Psoas muscle (tissue), 8 donors: Measurements from ENCODE around the gene PRKN. TPM values are rescaled to one million over a fixed set of nuclear protein-coding genes. Genes with fewer than 3 reads are reported as not detected.

Experiments used
- ATAC-seq, 4 donors: fragments of 200-7000 bp; cut with Tn5 transposase; one replicate each; pipeline ENCODE4 v1.9.1; 2020; ENCODE audit warnings: moderate library complexity in 3 of 4, mild to moderate bottlenecking in 2 of 4
- DNase-seq, 2 donors: peaks; one replicate each; pipeline ENCODE4 v3.0.0-alpha.2; 2020
- H3K27ac ChIP-seq: fragments of 200-600 bp; one replicate; pipeline ENCODE4 v1.8.0; 2022
- H3K27me3 ChIP-seq, 3 donors: fragments of 200-600 bp in 1 of 3; one replicate each; pipeline versions ENCODE4 v1.6.1 to v1.8.0; 2013 to 2022; ENCODE audit warnings: low read length in 2 of 3, mild to moderate bottlenecking in 2 of 3, moderate library complexity in 1 of 3; ENCODE audit not compliant: insufficient read depth in 3 of 3
- H3K36me3 ChIP-seq, 2 donors: fragments of 200-600 bp in 1 of 2; one replicate each; pipeline versions ENCODE4 v1.6.1 to v1.8.0; 2013 to 2022; ENCODE audit warnings: low read depth in 1 of 2, mild to moderate bottlenecking in 1 of 2, moderate library complexity in 1 of 2; ENCODE audit not compliant: insufficient read depth in 1 of 2
- H3K4me1 ChIP-seq: fragments of 200-600 bp; one replicate; pipeline ENCODE4 v1.8.0; 2022
- H3K4me3 ChIP-seq: fragments of 200-600 bp; one replicate; pipeline ENCODE4 v1.8.0; 2022; ENCODE audit warnings: mild to moderate bottlenecking
- H3K9me3 ChIP-seq: fragments of 200-600 bp; one replicate; pipeline ENCODE4 v1.8.0; 2022
- WGBS, 3 donors: extraction: QIAGEN DNeasy Blood & Tissue Kit; methylation state at CpG; one replicate each; pipeline versions ENCODE4 v1.1.6 to v1.1.7; 2013; 5-methylcytosine and 5-hydroxymethylcytosine counted together
- intact Hi-C, 2 donors: fragments of 100-400 bp; cut with DNase I; formaldehyde crosslinking; loops; one replicate each; pipeline versions ENCODE4 v1.11.0 to v1.14.2; 2022
- polyA plus RNA-seq, 3 donors: library from polyadenylated mRNA; stranded (reverse); fragments of 200-250 nt; gene quantifications; one replicate each; pipeline ENCODE4 v1.2.3, GENCODE V29; 2013
- total RNA-seq, 4 donors: library from RNA; stranded (reverse); fragmentation: NEBNext Ultra II Directional in 2 of 4; extraction: Animal tissue kit (Norgen Biotek cat#: 25700) in 2 of 4; gene quantifications; one replicate each; pipeline versions ENCODE4 v1.2.1 to v1.2.4, GENCODE V29; 2021 to 2023
- TF ChIP-seq, protein P1 (sequence below): fragments of 200-600 bp; IDR thresholded peaks from one replicate; pipeline ENCODE4 v1.8.0; 2022; ENCODE audit warnings: antibody characterized with exemption
- donor health status: healthy with polysubstance abuse.
- donor health status: DM: no; HTN: no; CAD: no; lungs with moderate emphysema.
- donor health status: Bipolar disorder and iron deficiency.
- donor health status: healthy.
- donor health status: DM: yes; HTN: yes; CAD: no.
- donor health status: DM: no; HTN: no; CAD: no.
- donor health status: DM: no; HTN: no; CAD: no.
- donor health status: DM: yes; HTN: yes; CAD: no.

PRKN gene
- total and polyA plus RNA-seq, 7 donors, result 1.5 to 19.5 (median 11.7) TPM

DNA sequence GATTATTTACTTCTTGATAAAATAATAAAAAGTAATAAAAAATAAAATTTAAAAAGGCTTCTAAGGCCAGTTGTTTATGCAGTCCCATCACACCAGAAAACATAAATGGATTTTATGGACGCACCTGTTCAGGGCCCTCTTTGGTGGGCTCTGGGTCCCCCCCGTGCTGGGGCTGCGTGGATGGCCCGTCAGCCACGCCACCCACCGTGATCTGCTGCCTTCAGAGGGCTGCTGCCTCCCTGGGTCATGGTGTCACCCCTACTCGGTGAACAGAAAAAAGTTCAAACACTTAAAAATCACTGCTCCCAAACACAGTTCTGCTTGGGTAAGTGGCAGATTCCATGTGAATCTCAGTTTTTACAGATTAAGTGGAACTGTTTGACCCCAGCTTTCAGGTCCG lies 1006.1 kb downstream of the PRKN start:
- TF ChIP-seq, protein P1, sequence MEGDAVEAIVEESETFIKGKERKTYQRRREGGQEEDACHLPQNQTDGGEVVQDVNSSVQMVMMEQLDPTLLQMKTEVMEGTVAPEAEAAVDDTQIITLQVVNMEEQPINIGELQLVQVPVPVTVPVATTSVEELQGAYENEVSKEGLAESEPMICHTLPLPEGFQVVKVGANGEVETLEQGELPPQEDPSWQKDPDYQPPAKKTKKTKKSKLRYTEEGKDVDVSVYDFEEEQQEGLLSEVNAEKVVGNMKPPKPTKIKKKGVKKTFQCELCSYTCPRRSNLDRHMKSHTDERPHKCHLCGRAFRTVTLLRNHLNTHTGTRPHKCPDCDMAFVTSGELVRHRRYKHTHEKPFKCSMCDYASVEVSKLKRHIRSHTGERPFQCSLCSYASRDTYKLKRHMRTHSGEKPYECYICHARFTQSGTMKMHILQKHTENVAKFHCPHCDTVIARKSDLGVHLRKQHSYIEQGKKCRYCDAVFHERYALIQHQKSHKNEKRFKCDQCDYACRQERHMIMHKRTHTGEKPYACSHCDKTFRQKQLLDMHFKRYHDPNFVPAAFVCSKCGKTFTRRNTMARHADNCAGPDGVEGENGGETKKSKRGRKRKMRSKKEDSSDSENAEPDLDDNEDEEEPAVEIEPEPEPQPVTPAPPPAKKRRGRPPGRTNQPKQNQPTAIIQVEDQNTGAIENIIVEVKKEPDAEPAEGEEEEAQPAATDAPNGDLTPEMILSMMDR, result no peak
- no peaks in the 10 kb centered on the region for H3K27me3 ChIP-seq
- DNase-seq (no peak), ATAC-seq (no peak)
- intact Hi-C loops, result no loop called here
- no peak overlapping the region for H3K27ac ChIP-seq
- no peak overlapping the region for H3K4me3 ChIP-seq
- WGBS, 3 donors, result 56 to 62% (median 58%) methylated on average over 8 of the region's 8 CpGs
- no peaks in the 10 kb centered on the region for H3K4me1 ChIP-seq
- no peaks in the 10 kb centered on the region for H3K36me3 ChIP-seq
- H3K9me3 ChIP-seq, result no peaks in the 10 kb centered on the region

- ATAC-seq (no peak), DNase-seq (no peak)
- Histone ChIP-seq H3K4me1 (no peaks in the 10 kb centered on the region), H3K27me3 (no peaks in the 10 kb centered on the region), H3K27ac (no peak overlapping the region), H3K9me3 (no peaks in the 10 kb centered on the region), H3K36me3 (no peaks in the 10 kb centered on the region), H3K4me3 (no peak overlapping the region)
- intact Hi-C loops, result no loop called here
- TF ChIP-seq, protein P1, result no peak
- WGBS, 3 donors, result 73 to 78% (median 76%) methylated on average over 3 of the region's 3 CpGs
Observed at GRCh38 chr6:161716176-161716575, 1011.4 kb downstream of the PRKN start.

DNA sequence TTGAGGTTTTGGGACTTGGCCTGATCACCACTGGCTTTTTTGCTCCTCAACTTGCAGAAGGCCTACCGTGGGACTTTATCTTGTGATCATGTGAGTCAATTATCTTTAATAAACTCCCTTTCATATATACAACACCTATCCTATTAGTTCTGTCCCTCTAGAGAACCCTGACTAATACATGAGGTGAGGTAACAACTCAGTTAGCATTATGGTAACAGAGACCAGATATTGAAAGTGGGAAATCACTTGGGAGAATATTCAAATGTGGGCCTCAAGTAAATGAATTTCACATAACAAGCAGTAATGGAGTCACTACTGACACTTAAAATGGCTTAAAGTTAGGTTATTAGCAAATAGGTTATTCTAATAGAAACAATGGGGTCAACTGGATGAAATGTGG lies 1015.6 kb downstream of the PRKN start:
- 86 to 91% (median 88%) methylated on average over 1 of the region's 1 CpG for WGBS, 3 donors
- H3K4me1 ChIP-seq, result no peaks in the 10 kb centered on the region
- no peaks in the 10 kb centered on the region for H3K9me3 ChIP-seq
- TF ChIP-seq, protein P1, result no peak
- H3K27me3 ChIP-seq, result no peaks in the 10 kb centered on the region
- ATAC-seq (no peak), DNase-seq (no peak)
- H3K4me3 ChIP-seq, result no peak overlapping the region
- H3K27ac ChIP-seq, result no peak overlapping the region
- intact Hi-C loops, result no loop called here
- H3K36me3 ChIP-seq, result no peaks in the 10 kb centered on the region

DNA sequence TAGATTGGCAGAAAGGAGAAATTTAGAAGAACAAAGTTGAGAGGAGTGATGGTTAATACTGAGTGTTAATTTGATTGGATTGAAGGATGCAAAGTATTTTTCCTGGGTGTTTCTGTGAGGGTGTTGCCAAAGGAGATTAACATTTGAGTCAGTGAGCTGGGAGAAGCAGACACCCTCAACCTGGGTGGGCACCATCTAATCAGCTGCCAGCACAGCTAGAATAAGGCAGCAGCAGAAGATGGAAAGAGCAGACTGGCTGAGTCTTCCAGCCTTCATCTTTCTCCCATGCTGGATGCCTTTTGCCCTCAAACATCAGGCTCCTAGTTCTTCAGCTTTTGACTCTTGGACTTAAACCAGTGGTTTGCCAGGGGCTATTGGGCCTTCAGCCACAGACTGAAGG lies 1016.1 kb downstream of the PRKN start:
- Histone ChIP-seq H3K36me3 (no peaks in the 10 kb centered on the region), H3K27me3 (no peaks in the 10 kb centered on the region), H3K27ac (no peak overlapping the region), H3K4me3 (no peak overlapping the region), H3K9me3 (no peaks in the 10 kb centered on the region), H3K4me1 (no peaks in the 10 kb centered on the region)
- TF ChIP-seq, protein P1, result no peak
- intact Hi-C loops, result no loop called here
- ATAC-seq (no peak), DNase-seq (no peak)

DNA sequence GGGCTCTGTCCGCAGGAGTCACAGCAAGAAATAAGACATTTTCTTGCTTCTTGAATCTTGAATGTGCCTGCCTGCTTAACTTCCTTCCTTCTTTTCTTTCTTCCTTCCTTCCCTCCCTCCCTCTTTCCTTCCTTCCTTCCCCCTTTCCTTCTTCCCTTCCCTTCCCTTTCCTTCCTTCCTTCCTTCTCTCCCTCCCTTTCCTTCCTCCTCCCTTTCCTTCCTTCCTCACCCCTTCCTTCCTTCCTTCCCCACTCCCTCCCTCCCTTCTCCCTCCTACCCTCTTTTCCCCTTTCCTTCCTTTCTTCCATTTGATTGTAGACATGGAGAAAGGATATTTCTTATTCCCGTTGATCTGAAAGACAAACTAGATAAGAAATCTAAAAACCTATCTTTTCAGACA lies 1016.9 kb downstream of the PRKN start:
- Histone ChIP-seq H3K4me1 (no peaks in the 10 kb centered on the region), H3K27ac (no peak overlapping the region), H3K9me3 (no peaks in the 10 kb centered on the region), H3K4me3 (no peak overlapping the region), H3K36me3 (no peaks in the 10 kb centered on the region), H3K27me3 (no peaks in the 10 kb centered on the region)
- no peak for ATAC-seq
- intact Hi-C loops, result no loop called here
- WGBS, 3 donors, result 86 to 88% (median 87%) methylated on average over 2 of the region's 2 CpGs
- no peak for DNase-seq
- TF ChIP-seq, protein P1, result no peak
